HepG2 (cell line): Measurements from ENCODE around the gene ZNF281. TPM values are rescaled to one million over a fixed set of nuclear protein-coding genes. Genes with fewer than 3 reads are reported as not detected.

Source experiments
- AKAP8 ChIP-seq: sonication (generic); formaldehyde crosslinking; IDR thresholded peaks from 2 replicates; pipeline ENCODE4 v1.5.1; 2020; ENCODE audit warnings: mild to moderate bottlenecking, missing genetic modification reagents
- CENPX ChIP-seq: sonication (generic); formaldehyde crosslinking; IDR thresholded peaks from 2 replicates; pipeline ENCODE4 v1.9.0; 2021; ENCODE audit warnings: mild to moderate bottlenecking, missing genetic modification reagents, moderate library complexity
- FOXP1 ChIP-seq, 2 experiments: fragments of 450-650 bp in 1 of 2; IDR thresholded peaks; 2 replicates each; pipeline ENCODE4 v1.6.1; 2017 to 2018; ENCODE audit warnings: antibody characterized with exemption in 1 of 2
- GABPA ChIP-seq, 2 experiments: IDR thresholded peaks; 2 replicates each; pipeline ENCODE4 v1.6.1; 2011 to 2016; ENCODE audit warnings: low read depth in 2 of 2, low read length in 1 of 2, missing biosample characterization in 1 of 2, missing genetic modification characterization in 1 of 2
- GABPB1 ChIP-seq: IDR thresholded peaks from 2 replicates; pipeline ENCODE4 v1.6.1; 2016; ENCODE audit warnings: mild to moderate bottlenecking, missing genetic modification reagents, moderate library complexity, missing compliant biosample characterization
- PHF21A ChIP-seq: sonication (generic); formaldehyde crosslinking; IDR thresholded peaks from 2 replicates; pipeline ENCODE4 v1.5.0; 2020; ENCODE audit warnings: mild to moderate bottlenecking, missing genetic modification reagents
- RNF2 ChIP-seq: fragments of 450-650 bp; conservative IDR thresholded peaks from 2 replicates; pipeline ENCODE4 v1.6.1; 2016; ENCODE audit warnings: low read depth
- SIX4 ChIP-seq: sonication (generic); formaldehyde crosslinking; IDR thresholded peaks from 2 replicates; pipeline ENCODE4 v1.4.0; 2020; ENCODE audit warnings: missing genetic modification reagents
- SMAD9 ChIP-seq: sonication (generic); formaldehyde crosslinking; IDR thresholded peaks from 2 replicates; pipeline ENCODE4 v1.5.1; 2020; ENCODE audit warnings: mild to moderate bottlenecking, missing genetic modification reagents
- SMC3 ChIP-seq: IDR thresholded peaks from 2 replicates; pipeline ENCODE4 v1.6.1; 2011; ENCODE audit warnings: low read length, improper control_type of control experiment
- SP4 ChIP-seq: sonication (generic); formaldehyde crosslinking; IDR thresholded peaks from 2 replicates; pipeline ENCODE4 v1.8.1; 2023; ENCODE audit warnings: mild to moderate bottlenecking, missing genetic modification reagents
- SUZ12 ChIP-seq: fragments of 150-350 bp; IDR thresholded peaks from 2 replicates; pipeline ENCODE4 v1.6.1; 2014; ENCODE audit warnings: low read depth, low read length
- ZFY ChIP-seq: sonication (generic); formaldehyde crosslinking; IDR thresholded peaks from 2 replicates; pipeline ENCODE4 v1.4.0; 2020; ENCODE audit warnings: missing genetic modification reagents
- ZNF12 ChIP-seq: sonication (generic); formaldehyde crosslinking; IDR thresholded peaks from 2 replicates; pipeline ENCODE4 v1.5.0; 2020; ENCODE audit warnings: missing genetic modification reagents
- ZNF430 ChIP-seq: sonication (generic); formaldehyde crosslinking; IDR thresholded peaks from 2 replicates; pipeline ENCODE4 v1.9.0; 2021; ENCODE audit warnings: mild to moderate bottlenecking, missing genetic modification reagents
- ZNF552 ChIP-seq: sonication (generic); formaldehyde crosslinking; IDR thresholded peaks from 2 replicates; pipeline ENCODE4 v1.9.0; 2022; ENCODE audit warnings: missing genetic modification reagents, mild to moderate bottlenecking, borderline replicate concordance
- ZNF556 ChIP-seq: sonication (generic); formaldehyde crosslinking; IDR thresholded peaks from 2 replicates; pipeline ENCODE4 v1.4.0; 2020; ENCODE audit warnings: mild to moderate bottlenecking, missing genetic modification reagents, borderline replicate concordance
- ZNF777 ChIP-seq: sonication (generic); formaldehyde crosslinking; IDR thresholded peaks from 2 replicates; pipeline ENCODE4 v1.4.0; 2020; ENCODE audit warnings: missing genetic modification reagents
- polyA plus RNA-seq, 8 experiments: library from polyadenylated mRNA; depleted of rRNA in 3 of 8; stranded (reverse) in 7 of 8; unstranded in 1 of 8; fragments of >200 nt; fragmentation: Illumina TruSeq in 4 of 8; extraction: Trizol in 4 of 8; gene quantifications; 2 replicates each; pipeline versions ENCODE4 v1.2.1 to v1.2.3, GENCODE V29; 2011 to 2016; ENCODE audit warnings: low read depth in 4 of 8, missing spikeins in 1 of 8, mixed read lengths in 1 of 8; ENCODE audit not compliant: insufficient read depth in 1 of 8
- total RNA-seq, 5 experiments: library from RNA; depleted of rRNA; stranded (reverse); fragments of >200 nt; fragmentation: Illumina TruSeq; extraction: Trizol; gene quantifications; 2 replicates each; pipeline ENCODE4 v1.2.3, GENCODE V29; 2016; ENCODE audit warnings: low read depth in 1 of 5
- TF ChIP-seq, protein P1 (sequence below): sonication (generic); formaldehyde crosslinking; IDR thresholded peaks from 2 replicates; pipeline ENCODE4 v1.5.1; 2020; ENCODE audit warnings: mild to moderate bottlenecking, missing genetic modification reagents, borderline replicate concordance
- TF ChIP-seq, protein P2 (sequence below): sonication (generic); formaldehyde crosslinking; IDR thresholded peaks from 2 replicates; pipeline ENCODE4 v1.8.0; 2022; ENCODE audit warnings: mild to moderate bottlenecking, missing genetic modification reagents
- TF ChIP-seq, protein P3 (sequence below): sonication (generic); IDR thresholded peaks from 2 replicates; pipeline ENCODE4 v1.6.1; 2016; ENCODE audit warnings: low read depth, borderline replicate concordance
- TF ChIP-seq, protein P4 (sequence below): sonication (generic); formaldehyde crosslinking; IDR thresholded peaks from 2 replicates; pipeline ENCODE4 v1.4.0; 2020; ENCODE audit warnings: missing genetic modification reagents

ZNF281 gene
- total and polyA plus RNA-seq, 2 of the 13 experiments (the other 11 are each of a cell fraction or from before 2014, with no cell fraction given) = 7.7 to 20.6 TPM

DNA sequence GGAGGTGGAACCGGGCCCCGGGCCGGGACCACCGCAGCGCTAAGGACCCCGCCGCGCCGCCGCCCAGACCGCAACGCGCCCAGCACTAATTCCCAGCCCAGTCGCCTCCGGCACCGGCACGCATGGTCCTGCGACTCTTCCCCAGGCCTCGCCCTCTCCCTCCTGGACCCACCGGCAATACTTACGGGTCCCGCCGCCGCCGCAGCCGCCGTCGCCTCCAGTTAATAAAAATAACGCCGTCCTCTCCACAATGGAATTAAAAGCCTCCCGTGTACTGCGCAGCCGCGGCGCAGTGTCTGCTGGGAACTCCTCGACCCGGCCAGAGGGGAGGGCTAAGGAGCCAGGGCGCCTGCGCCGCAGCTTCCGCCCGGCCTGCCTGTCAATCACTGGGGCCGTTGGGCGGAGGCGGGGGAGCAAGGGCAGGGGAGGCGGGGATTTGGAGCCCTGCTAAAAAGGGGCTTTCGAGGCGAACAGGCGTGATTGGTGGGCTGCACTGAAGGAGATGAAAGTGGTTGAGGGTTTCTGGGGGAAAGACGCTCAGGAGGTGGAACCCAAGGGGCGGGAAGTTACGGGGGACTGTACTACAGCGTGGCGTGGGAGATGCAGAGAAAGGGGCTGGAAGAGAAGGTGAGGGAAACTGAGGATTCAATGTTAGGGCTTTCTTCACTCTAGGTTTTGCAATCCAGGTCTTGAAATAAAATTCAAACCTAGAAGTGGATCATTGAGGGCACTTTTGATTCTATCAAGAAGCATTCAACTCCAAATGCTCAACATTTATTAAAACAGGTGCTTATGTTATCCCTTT lies at the start of gene ZNF281 (continued):
- TF ChIP-seq, protein P1, sequence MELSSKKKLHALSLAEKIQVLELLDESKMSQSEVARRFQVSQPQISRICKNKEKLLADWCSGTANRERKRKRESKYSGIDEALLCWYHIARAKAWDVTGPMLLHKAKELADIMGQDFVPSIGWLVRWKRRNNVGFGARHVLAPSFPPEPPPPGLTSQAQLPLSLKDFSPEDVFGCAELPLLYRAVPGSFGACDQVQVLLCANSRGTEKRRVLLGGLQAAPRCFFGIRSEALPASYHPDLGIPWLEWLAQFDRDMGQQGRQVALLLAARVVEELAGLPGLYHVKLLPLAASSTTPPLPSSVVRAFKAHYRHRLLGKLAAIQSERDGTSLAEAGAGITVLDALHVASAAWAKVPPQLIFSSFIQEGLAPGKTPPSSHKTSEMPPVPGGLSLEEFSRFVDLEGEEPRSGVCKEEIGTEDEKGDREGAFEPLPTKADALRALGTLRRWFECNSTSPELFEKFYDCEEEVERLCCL (CRISPR knock-in tag) = no peak
- TF ChIP-seq GABPA (IDR thresholded peaks at IDR 0.05; ENCODE audit: low read depth, low read length) = no peak
- peak; percentile 8; the same call in 1 of the 2 replicates for TF ChIP-seq GABPA (CRISPR knock-in tag; IDR thresholded peaks at IDR 0.05; ENCODE audit: low read depth)
- 0 out of 2 replicates have a peak, but pooled peaks have one; percentile 17 for TF ChIP-seq ZNF12
- TF ChIP-seq FOXP1 (IDR thresholded peaks at IDR 0.05) = no peak
- no peak for TF ChIP-seq FOXP1 (CRISPR knock-in tag; IDR thresholded peaks at IDR 0.05)
- TF ChIP-seq AKAP8 (CRISPR knock-in tag) = no peak
- no peak for TF ChIP-seq SMAD9 (CRISPR knock-in tag)
- TF ChIP-seq SMC3 = no peak
- TF ChIP-seq GABPB1 (CRISPR knock-in tag) = peak; percentile 77
- TF ChIP-seq SUZ12 = peak; percentile 46
- peak; percentile 66 for TF ChIP-seq ZFY (CRISPR knock-in tag)
- TF ChIP-seq ZNF552 (CRISPR knock-in tag) = no peak
- TF ChIP-seq SIX4 (CRISPR knock-in tag) = no peak
- peak; percentile 52; the same call in 1 of the 2 replicates for TF ChIP-seq ZNF556 (CRISPR knock-in tag)
- TF ChIP-seq, protein P2, sequence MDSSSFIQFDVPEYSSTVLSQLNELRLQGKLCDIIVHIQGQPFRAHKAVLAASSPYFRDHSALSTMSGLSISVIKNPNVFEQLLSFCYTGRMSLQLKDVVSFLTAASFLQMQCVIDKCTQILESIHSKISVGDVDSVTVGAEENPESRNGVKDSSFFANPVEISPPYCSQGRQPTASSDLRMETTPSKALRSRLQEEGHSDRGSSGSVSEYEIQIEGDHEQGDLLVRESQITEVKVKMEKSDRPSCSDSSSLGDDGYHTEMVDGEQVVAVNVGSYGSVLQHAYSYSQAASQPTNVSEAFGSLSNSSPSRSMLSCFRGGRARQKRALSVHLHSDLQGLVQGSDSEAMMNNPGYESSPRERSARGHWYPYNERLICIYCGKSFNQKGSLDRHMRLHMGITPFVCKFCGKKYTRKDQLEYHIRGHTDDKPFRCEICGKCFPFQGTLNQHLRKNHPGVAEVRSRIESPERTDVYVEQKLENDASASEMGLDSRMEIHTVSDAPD (CRISPR knock-in tag) = no peak
- no peak for TF ChIP-seq PHF21A
- no peak for TF ChIP-seq CENPX (CRISPR knock-in tag)
- TF ChIP-seq, protein P3, sequence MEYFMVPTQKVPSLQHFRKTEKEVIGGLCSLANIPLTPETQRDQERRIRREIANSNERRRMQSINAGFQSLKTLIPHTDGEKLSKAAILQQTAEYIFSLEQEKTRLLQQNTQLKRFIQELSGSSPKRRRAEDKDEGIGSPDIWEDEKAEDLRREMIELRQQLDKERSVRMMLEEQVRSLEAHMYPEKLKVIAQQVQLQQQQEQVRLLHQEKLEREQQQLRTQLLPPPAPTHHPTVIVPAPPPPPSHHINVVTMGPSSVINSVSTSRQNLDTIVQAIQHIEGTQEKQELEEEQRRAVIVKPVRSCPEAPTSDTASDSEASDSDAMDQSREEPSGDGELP = no peak
- no peak for TF ChIP-seq ZNF777
- no peak for TF ChIP-seq RNF2
- no peak; the same call in 1 of the 2 replicates for TF ChIP-seq SP4
- TF ChIP-seq, protein P4, sequence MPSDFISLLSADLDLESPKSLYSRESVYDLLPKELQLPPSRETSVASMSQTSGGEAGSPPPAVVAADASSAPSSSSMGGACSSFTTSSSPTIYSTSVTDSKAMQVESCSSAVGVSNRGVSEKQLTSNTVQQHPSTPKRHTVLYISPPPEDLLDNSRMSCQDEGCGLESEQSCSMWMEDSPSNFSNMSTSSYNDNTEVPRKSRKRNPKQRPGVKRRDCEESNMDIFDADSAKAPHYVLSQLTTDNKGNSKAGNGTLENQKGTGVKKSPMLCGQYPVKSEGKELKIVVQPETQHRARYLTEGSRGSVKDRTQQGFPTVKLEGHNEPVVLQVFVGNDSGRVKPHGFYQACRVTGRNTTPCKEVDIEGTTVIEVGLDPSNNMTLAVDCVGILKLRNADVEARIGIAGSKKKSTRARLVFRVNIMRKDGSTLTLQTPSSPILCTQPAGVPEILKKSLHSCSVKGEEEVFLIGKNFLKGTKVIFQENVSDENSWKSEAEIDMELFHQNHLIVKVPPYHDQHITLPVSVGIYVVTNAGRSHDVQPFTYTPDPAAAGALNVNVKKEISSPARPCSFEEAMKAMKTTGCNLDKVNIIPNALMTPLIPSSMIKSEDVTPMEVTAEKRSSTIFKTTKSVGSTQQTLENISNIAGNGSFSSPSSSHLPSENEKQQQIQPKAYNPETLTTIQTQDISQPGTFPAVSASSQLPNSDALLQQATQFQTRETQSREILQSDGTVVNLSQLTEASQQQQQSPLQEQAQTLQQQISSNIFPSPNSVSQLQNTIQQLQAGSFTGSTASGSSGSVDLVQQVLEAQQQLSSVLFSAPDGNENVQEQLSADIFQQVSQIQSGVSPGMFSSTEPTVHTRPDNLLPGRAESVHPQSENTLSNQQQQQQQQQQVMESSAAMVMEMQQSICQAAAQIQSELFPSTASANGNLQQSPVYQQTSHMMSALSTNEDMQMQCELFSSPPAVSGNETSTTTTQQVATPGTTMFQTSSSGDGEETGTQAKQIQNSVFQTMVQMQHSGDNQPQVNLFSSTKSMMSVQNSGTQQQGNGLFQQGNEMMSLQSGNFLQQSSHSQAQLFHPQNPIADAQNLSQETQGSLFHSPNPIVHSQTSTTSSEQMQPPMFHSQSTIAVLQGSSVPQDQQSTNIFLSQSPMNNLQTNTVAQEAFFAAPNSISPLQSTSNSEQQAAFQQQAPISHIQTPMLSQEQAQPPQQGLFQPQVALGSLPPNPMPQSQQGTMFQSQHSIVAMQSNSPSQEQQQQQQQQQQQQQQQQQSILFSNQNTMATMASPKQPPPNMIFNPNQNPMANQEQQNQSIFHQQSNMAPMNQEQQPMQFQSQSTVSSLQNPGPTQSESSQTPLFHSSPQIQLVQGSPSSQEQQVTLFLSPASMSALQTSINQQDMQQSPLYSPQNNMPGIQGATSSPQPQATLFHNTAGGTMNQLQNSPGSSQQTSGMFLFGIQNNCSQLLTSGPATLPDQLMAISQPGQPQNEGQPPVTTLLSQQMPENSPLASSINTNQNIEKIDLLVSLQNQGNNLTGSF (CRISPR knock-in tag) = no peak
- TF ChIP-seq ZNF430 (CRISPR knock-in tag) = peak; percentile 60; the same call in 1 of the 2 replicates
